ENCODE results near the gene VSTM4. TPM values are rescaled to one million over a fixed set of nuclear protein-coding genes. Genes with fewer than 3 reads are reported as not detected.

The VSTM4 gene
- total RNA-seq, 1 experiment from 2014 or later = 0.07 TPM

GRCh38 chr10:49163741-49164140 lies 48.4 kb upstream of the VSTM4 start:
- Histone ChIP-seq H3K79me2 (ENCODE audit: insufficient read depth, low read length) (no peaks in the 10 kb centered on the region), H3K4me3 (replicated peaks in 1 of 2; ENCODE audit: low read depth in 1 of 2, low read length in 2 of 2) (no peak overlapping the region), H3K9me3 (ENCODE audit: control insufficient read depth in 1 of 2, insufficient read depth in 1 of 2, low read depth in 1 of 2, low read length in 2 of 2) (no peaks in the 10 kb centered on the region), H3K4me2 (ENCODE audit: low read length) (no peak overlapping the region), H3K27me3 (ENCODE audit: insufficient read depth, low read length) (peaks cover 30% of the 10 kb centered on the region), H2AFZ (ENCODE audit: low read depth, low read length, poor library complexity, severe bottlenecking) (no peak overlapping the region), H3K9me2 (ENCODE audit: insufficient read depth) (no peaks in the 10 kb centered on the region), H3K9ac (ENCODE audit: low read length) (no peak overlapping the region), H3K27ac (ENCODE audit: low read depth, low read length) (no peak overlapping the region), H3K4me1 (ENCODE audit: control insufficient read depth in 1 of 2, insufficient read depth in 2 of 2, low read length in 2 of 2) (peaks cover 2 to 4% of the 10 kb centered on the region in 2 experiments; a peak in 1 of 4 replicates), H4K20me1 (ENCODE audit: insufficient read depth) (no peaks in the 10 kb centered on the region; the same call in 1 of the 2 replicates), H3K36me3 (ENCODE audit: control insufficient read depth in 1 of 2, insufficient read depth in 2 of 2, low read length in 2 of 2) (no peaks in the 10 kb centered on the region)
- no peak for DNase-seq (ENCODE audit: low read depth, low spot score)
- BruUV-seq (replicated peaks) = no TSS peak
- CTCF ChIA-PET = interaction anchor here (0.9 to 1.5 kb wide), 9 partner anchors 9 to 506 kb away, joined by 3 to 16 read pairs (median 4); no protein-coding TSS in a partner anchor
- POLR2A ChIA-PET = no interaction called here
- no peak for ATAC-seq
- TF ChIP-seq EGR1 (IDR thresholded peaks at IDR 0.05; ENCODE audit: low read depth) (no peak), MAX (IDR thresholded peaks at IDR 0.05) (no peak), TCF7L2 (IDR thresholded peaks at IDR 0.05; ENCODE audit: borderline replicate concordance, extremely low read depth, insufficient read depth, insufficient read length) (no peak), POLR2A (IDR thresholded peaks at IDR 0.05; ENCODE audit: borderline replicate concordance, extremely low read depth, insufficient read depth, insufficient read length) (no peak), FOSL1 (IDR thresholded peaks at IDR 0.05; ENCODE audit: low read depth) (no peak), ZNF274 (IDR thresholded peaks at IDR 0.05; ENCODE audit: low read depth, low read length) (no peak), JUND (IDR thresholded peaks at IDR 0.05) (no peak), YY1 (IDR thresholded peaks at IDR 0.05; ENCODE audit: extremely low read depth, insufficient replicate concordance, low read depth, low read length) (no peak), POLR2AphosphoS5 (IDR thresholded peaks at IDR 0.05; ENCODE audit: low read depth, low read length) (no peak), SP1 (IDR thresholded peaks at IDR 0.05; ENCODE audit: low read depth) (no peak), SRF (IDR thresholded peaks at IDR 0.05; ENCODE audit: low read depth) (no peak), EZH2phosphoT487 (IDR thresholded peaks at IDR 0.05; ENCODE audit: borderline replicate concordance) (no peak), RAD21 (IDR thresholded peaks at IDR 0.05; ENCODE audit: low read depth) (no peak), ELF1 (IDR thresholded peaks at IDR 0.05; ENCODE audit: borderline replicate concordance, low read depth) (no peak), EZH2 (IDR thresholded peaks at IDR 0.05) (no peak), ZFX (IDR thresholded peaks at IDR 0.05) (no peak), REST (IDR thresholded peaks at IDR 0.05; ENCODE audit: low read depth) (no peak), CBX3 (IDR thresholded peaks at IDR 0.05; ENCODE audit: low read depth) (no peak)
- TF ChIP-seq, protein P1, sequence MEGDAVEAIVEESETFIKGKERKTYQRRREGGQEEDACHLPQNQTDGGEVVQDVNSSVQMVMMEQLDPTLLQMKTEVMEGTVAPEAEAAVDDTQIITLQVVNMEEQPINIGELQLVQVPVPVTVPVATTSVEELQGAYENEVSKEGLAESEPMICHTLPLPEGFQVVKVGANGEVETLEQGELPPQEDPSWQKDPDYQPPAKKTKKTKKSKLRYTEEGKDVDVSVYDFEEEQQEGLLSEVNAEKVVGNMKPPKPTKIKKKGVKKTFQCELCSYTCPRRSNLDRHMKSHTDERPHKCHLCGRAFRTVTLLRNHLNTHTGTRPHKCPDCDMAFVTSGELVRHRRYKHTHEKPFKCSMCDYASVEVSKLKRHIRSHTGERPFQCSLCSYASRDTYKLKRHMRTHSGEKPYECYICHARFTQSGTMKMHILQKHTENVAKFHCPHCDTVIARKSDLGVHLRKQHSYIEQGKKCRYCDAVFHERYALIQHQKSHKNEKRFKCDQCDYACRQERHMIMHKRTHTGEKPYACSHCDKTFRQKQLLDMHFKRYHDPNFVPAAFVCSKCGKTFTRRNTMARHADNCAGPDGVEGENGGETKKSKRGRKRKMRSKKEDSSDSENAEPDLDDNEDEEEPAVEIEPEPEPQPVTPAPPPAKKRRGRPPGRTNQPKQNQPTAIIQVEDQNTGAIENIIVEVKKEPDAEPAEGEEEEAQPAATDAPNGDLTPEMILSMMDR (IDR thresholded peaks at IDR 0.05 in 2 of 3, conservative IDR thresholded peaks at IDR 0.05 in 1 of 3; ENCODE audit: borderline replicate concordance in 1 of 3, insufficient read depth in 1 of 3, low read depth in 2 of 3, low read length in 2 of 3) = no peak
- TF ChIP-seq, protein P2, sequence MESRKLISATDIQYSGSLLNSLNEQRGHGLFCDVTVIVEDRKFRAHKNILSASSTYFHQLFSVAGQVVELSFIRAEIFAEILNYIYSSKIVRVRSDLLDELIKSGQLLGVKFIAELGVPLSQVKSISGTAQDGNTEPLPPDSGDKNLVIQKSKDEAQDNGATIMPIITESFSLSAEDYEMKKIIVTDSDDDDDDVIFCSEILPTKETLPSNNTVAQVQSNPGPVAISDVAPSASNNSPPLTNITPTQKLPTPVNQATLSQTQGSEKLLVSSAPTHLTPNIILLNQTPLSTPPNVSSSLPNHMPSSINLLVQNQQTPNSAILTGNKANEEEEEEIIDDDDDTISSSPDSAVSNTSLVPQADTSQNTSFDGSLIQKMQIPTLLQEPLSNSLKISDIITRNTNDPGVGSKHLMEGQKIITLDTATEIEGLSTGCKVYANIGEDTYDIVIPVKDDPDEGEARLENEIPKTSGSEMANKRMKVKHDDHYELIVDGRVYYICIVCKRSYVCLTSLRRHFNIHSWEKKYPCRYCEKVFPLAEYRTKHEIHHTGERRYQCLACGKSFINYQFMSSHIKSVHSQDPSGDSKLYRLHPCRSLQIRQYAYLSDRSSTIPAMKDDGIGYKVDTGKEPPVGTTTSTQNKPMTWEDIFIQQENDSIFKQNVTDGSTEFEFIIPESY (IDR thresholded peaks at IDR 0.05; ENCODE audit: extremely low read depth, insufficient replicate concordance, low read length) = no peak
- RAD21 ChIA-PET (ENCODE audit: low non-redundant PET in 1 of 2, low total read pairs in 2 of 2, uncharacterized antibody in 2 of 2, unreplicated experiment in 2 of 2) = interaction anchor here in 1 of 2 experiments (0.7 kb wide), 1 partner anchor 506 kb away, joined by 3 read pairs; no protein-coding TSS in a partner anchor
- intact Hi-C loops (cut with micrococcal nuclease) = loop anchor here (1.0 to 5.0 kb wide), 4 partner anchors 182 to 501 kb away; no protein-coding TSS in a partner anchor
